HepG2 (cell line): ENCODE results near the gene RNF10. TPM values are rescaled to one million over a fixed set of nuclear protein-coding genes. Genes with fewer than 3 reads are reported as not detected.

Source experiments
- CREB3 ChIP-seq: sonication (generic); formaldehyde crosslinking; IDR thresholded peaks from 2 replicates; pipeline ENCODE4 v1.5.0; 2020; ENCODE audit warnings: missing genetic modification reagents
- ETV5 ChIP-seq: IDR thresholded peaks from 2 replicates; pipeline ENCODE4 v1.6.1; 2018; ENCODE audit warnings: missing biosample characterization, missing genetic modification reagents, inconsistent platforms, borderline replicate concordance
- GZF1 ChIP-seq: sonication (generic); formaldehyde crosslinking; IDR thresholded peaks from 2 replicates; pipeline ENCODE4 v1.5.1; 2020; ENCODE audit warnings: mild to moderate bottlenecking, missing genetic modification reagents
- HDAC2 ChIP-seq: sonication (generic); formaldehyde crosslinking; IDR thresholded peaks from 2 replicates; pipeline ENCODE4 v1.4.0; 2020; ENCODE audit warnings: missing genetic modification reagents
- HNRNPK ChIP-seq: fragments of 200-400 bp; formaldehyde crosslinking; IDR thresholded peaks from 2 replicates; pipeline ENCODE4 v1.6.1; 2018; ENCODE audit warnings: low read length, low read depth, moderate library complexity, mild to moderate bottlenecking; ENCODE audit not compliant: poor library complexity, severe bottlenecking
- MAFG ChIP-seq: sonication (generic); formaldehyde crosslinking; IDR thresholded peaks from 2 replicates; pipeline ENCODE4 v1.5.1; 2020; ENCODE audit warnings: mild to moderate bottlenecking, missing genetic modification reagents
- POLR2A ChIP-seq, 2 experiments: IDR thresholded peaks; 2 replicates each; pipeline ENCODE4 v1.6.1; 2011; ENCODE audit warnings: low read depth in 2 of 2, low read length in 2 of 2, mild to moderate bottlenecking in 1 of 2, moderate library complexity in 1 of 2; ENCODE audit not compliant: insufficient read depth in 1 of 2
- RARA ChIP-seq: IDR thresholded peaks from 2 replicates; pipeline ENCODE4 v1.6.1; 2016; ENCODE audit warnings: missing genetic modification reagents, missing compliant biosample characterization
- RFX5 ChIP-seq: IDR thresholded peaks from 2 replicates; pipeline ENCODE4 v1.6.1; 2011; ENCODE audit warnings: low read depth, low read length, improper control_type of control experiment
- SALL1 ChIP-seq: sonication (generic); formaldehyde crosslinking; IDR thresholded peaks from 2 replicates; pipeline ENCODE4 v1.8.0; 2022; ENCODE audit warnings: mild to moderate bottlenecking, missing genetic modification reagents
- TOE1 ChIP-seq: sonication (generic); formaldehyde crosslinking; IDR thresholded peaks from 2 replicates; pipeline ENCODE4 v1.4.0; 2020; ENCODE audit warnings: mild to moderate bottlenecking, missing genetic modification reagents
- ZNF230 ChIP-seq: sonication (generic); formaldehyde crosslinking; IDR thresholded peaks from 2 replicates; pipeline ENCODE4 v1.4.0; 2020; ENCODE audit warnings: mild to moderate bottlenecking, missing genetic modification reagents
- ZNF446 ChIP-seq: sonication (generic); formaldehyde crosslinking; IDR thresholded peaks from 2 replicates; pipeline ENCODE4 v1.5.0; 2020; ENCODE audit warnings: mild to moderate bottlenecking, missing genetic modification reagents
- ZNF563 ChIP-seq: sonication (generic); formaldehyde crosslinking; IDR thresholded peaks from 2 replicates; pipeline ENCODE4 v1.8.0; 2022; ENCODE audit warnings: mild to moderate bottlenecking, moderate library complexity, missing genetic modification reagents
- ZNF691 ChIP-seq: sonication (generic); formaldehyde crosslinking; IDR thresholded peaks from 2 replicates; pipeline ENCODE4 v1.4.0; 2020; ENCODE audit warnings: missing genetic modification reagents, low read depth, mild to moderate bottlenecking, borderline replicate concordance
- ZNF792 ChIP-seq: IDR thresholded peaks from 2 replicates; pipeline ENCODE4 v1.6.1; 2016
- ZNF879 ChIP-seq: sonication (generic); formaldehyde crosslinking; IDR thresholded peaks from 2 replicates; pipeline ENCODE4 v1.8.1; 2023; ENCODE audit warnings: missing genetic modification reagents
- ZSCAN21 ChIP-seq: sonication (generic); formaldehyde crosslinking; IDR thresholded peaks from 2 replicates; pipeline ENCODE4 v1.8.0; 2022; ENCODE audit warnings: mild to moderate bottlenecking, missing genetic modification reagents, moderate library complexity, borderline replicate concordance
- polyA plus RNA-seq, 8 experiments: library from polyadenylated mRNA; depleted of rRNA in 3 of 8; stranded (reverse) in 7 of 8; unstranded in 1 of 8; fragments of >200 nt; fragmentation: Illumina TruSeq in 4 of 8; extraction: Trizol in 4 of 8; gene quantifications; 2 replicates each; pipeline versions ENCODE4 v1.2.1 to v1.2.3, GENCODE V29; 2011 to 2016; ENCODE audit warnings: low read depth in 4 of 8, missing spikeins in 1 of 8, mixed read lengths in 1 of 8; ENCODE audit not compliant: insufficient read depth in 1 of 8
- total RNA-seq, 5 experiments: library from RNA; depleted of rRNA; stranded (reverse); fragments of >200 nt; fragmentation: Illumina TruSeq; extraction: Trizol; gene quantifications; 2 replicates each; pipeline ENCODE4 v1.2.3, GENCODE V29; 2016; ENCODE audit warnings: low read depth in 1 of 5
- TF ChIP-seq, protein P1 (sequence below): sonication (generic); formaldehyde crosslinking; IDR thresholded peaks from 2 replicates; pipeline ENCODE4 v1.4.0; 2020; ENCODE audit warnings: missing genetic modification reagents
- TF ChIP-seq, protein P2 (sequence below): sonication (generic); formaldehyde crosslinking; IDR thresholded peaks from 2 replicates; pipeline ENCODE4 v1.8.1; 2023; ENCODE audit warnings: mild to moderate bottlenecking, inconsistent platforms, moderate library complexity, missing genetic modification reagents, borderline replicate concordance
- TF ChIP-seq, protein P3 (sequence below): sonication (generic); formaldehyde crosslinking; IDR thresholded peaks from 2 replicates; pipeline ENCODE4 v1.8.0; 2022; ENCODE audit warnings: missing genetic modification reagents, mild to moderate bottlenecking, inconsistent platforms, borderline replicate concordance

The RNF10 gene
- total and polyA plus RNA-seq, 2 of the 13 experiments (the other 11 are each of a cell fraction or from before 2014, with no cell fraction given) = 62.5 to 88.0 TPM

DNA sequence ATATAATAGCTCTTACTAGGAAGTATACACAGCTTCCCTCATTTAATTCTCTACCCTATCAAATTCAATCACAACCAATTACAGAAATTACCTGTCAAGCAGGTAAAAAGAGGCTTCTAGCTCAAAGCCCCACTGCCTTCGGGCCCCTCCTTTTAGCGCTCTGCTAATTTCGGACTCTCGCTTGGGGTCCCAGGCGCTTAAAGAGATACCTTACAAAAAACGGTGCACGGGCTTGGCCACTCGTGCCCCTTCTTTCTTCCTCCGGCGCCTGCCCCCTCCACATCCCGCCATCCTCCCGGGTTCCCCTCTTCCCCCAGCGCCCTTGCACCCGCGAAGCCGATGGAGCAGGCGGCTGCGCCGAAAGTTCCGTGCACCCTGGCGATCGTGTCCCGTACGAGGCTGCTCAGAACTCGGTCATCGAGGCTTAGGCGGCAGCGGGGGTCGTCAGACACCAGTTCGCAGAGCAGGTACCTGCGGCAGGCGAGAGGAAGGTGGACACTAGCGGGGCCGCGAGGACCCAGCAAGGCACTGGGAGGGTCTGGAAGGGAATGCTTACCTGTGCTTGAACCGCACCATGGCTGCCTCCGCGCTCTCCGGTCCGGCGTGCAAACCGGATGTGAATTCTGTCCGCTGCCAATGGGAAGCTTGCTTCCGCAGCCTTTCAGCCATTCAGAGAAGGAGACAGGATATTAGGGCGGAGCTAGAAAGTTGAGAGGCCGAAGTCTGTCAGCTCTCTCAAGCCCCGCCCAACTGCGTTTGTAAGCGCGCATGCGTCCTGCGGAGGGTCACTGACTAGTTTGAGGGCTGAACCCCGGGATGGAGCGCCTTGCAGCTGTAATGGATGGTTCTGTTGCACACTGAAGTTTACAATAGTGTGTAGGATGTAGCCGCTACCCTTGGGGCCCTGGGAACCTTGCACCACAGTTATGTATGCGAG, 46.9 kb downstream of the RNF10 start, which contains the start of gene POP5 (continued):
- TF ChIP-seq ZNF563 (CRISPR knock-in tag) (0 out of 2 replicates have a peak, but pooled peaks have one; percentile 46), ZSCAN21 (peak; percentile 62), ZNF792 (no peak), ZNF691 (CRISPR knock-in tag) (0 out of 2 replicates have a peak, but pooled peaks have one; percentile 19), GZF1 (CRISPR knock-in tag) (0 out of 2 replicates have a peak, but pooled peaks have one; percentile 63), CREB3 (CRISPR knock-in tag) (0 out of 2 replicates have a peak, but pooled peaks have one; percentile 43), SALL1 (CRISPR knock-in tag) (peak; percentile 76), MAFG (CRISPR knock-in tag) (no peak), RFX5 (no peak), HDAC2 (peak; percentile 51; the same call in 1 of the 2 replicates), ZNF879 (0 out of 2 replicates have a peak, but pooled peaks have one; percentile 39), TOE1 (CRISPR knock-in tag) (no peak), ZNF230 (CRISPR knock-in tag) (peak; percentile 48; the same call in 1 of the 2 replicates), HNRNPK (peak; percentile 34), RARA (CRISPR knock-in tag) (peak; percentile 3; the same call in 1 of the 2 replicates), ZNF446 (CRISPR knock-in tag) (no peak), POLR2A (IDR thresholded peaks at IDR 0.05; ENCODE audit: insufficient read depth in 1 of 2, low read depth in 2 of 2, low read length in 2 of 2) (peak; percentile 89 to 93), ETV5 (peak; percentile 70; the same call in 1 of the 2 replicates)
- TF ChIP-seq, protein P1, sequence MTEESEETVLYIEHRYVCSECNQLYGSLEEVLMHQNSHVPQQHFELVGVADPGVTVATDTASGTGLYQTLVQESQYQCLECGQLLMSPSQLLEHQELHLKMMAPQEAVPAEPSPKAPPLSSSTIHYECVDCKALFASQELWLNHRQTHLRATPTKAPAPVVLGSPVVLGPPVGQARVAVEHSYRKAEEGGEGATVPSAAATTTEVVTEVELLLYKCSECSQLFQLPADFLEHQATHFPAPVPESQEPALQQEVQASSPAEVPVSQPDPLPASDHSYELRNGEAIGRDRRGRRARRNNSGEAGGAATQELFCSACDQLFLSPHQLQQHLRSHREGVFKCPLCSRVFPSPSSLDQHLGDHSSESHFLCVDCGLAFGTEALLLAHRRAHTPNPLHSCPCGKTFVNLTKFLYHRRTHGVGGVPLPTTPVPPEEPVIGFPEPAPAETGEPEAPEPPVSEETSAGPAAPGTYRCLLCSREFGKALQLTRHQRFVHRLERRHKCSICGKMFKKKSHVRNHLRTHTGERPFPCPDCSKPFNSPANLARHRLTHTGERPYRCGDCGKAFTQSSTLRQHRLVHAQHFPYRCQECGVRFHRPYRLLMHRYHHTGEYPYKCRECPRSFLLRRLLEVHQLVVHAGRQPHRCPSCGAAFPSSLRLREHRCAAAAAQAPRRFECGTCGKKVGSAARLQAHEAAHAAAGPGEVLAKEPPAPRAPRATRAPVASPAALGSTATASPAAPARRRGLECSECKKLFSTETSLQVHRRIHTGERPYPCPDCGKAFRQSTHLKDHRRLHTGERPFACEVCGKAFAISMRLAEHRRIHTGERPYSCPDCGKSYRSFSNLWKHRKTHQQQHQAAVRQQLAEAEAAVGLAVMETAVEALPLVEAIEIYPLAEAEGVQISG (CRISPR knock-in tag) = peak; percentile 75
- TF ChIP-seq, protein P2, sequence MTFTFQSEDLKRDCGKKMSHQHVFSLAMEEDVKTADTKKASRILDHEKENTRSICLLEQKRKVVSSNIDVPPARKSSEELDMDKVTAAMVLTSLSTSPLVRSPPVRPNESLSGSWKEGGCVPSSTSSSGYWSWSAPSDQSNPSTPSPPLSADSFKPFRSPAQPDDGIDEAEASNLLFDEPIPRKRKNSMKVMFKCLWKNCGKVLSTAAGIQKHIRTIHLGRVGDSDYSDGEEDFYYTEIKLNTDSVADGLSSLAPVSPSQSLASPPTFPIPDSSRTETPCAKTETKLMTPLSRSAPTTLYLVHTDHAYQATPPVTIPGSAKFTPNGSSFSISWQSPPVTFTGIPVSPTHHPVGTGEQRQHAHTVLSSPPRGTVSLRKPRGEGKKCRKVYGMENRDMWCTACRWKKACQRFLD (CRISPR knock-in tag) = no peak
- TF ChIP-seq, protein P3, sequence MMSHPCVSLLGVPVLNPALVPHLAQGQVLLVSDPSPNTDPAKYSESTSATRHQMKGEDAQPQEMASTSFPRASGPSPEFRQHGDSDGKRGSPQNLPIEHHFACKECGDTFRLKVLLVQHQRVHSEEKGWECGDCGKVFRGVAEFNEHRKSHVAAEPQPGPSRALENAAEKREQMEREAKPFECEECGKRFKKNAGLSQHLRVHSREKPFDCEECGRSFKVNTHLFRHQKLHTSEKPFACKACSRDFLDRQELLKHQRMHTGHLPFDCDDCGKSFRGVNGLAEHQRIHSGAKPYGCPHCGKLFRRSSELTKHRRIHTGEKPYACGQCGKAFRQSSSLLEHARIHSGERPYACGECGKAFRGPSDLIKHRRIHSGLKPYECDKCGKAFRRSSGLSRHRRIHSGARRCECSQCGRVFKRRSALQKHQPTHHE (CRISPR knock-in tag) = 0 out of 2 replicates have a peak, but pooled peaks have one; percentile 67
